Nephron (organoid): Measurements from ENCODE around the gene MTERF1.
"Not testable (repeated sequence)": the region's sequence is repeated elsewhere in the genome, so short reads cannot be mapped to it uniquely, and the experiment has no call there.

Source experiments
- H3K27ac Mint-ChIP-seq, 3 experiments: 2 replicates each; pipeline ENCODE4 v1.8.0; 2020; ENCODE audit warnings: mixed read lengths in 3 of 3, mild to moderate bottlenecking in 2 of 3, moderate library complexity in 1 of 3
- H3K27me3 Mint-ChIP-seq: 2 replicates; pipeline ENCODE4 v1.8.0; 2021; ENCODE audit warnings: low read depth, mild to moderate bottlenecking, moderate library complexity, mixed read lengths
- H3K36me3 Mint-ChIP-seq: 2 replicates; pipeline ENCODE4 v1.8.0; 2020; ENCODE audit warnings: low read depth, mixed read lengths
- H3K4me1 Mint-ChIP-seq: 2 replicates; pipeline ENCODE4 v1.8.0; 2020; ENCODE audit warnings: mixed read lengths
- H3K4me3 Mint-ChIP-seq, 3 experiments: 2 replicates each; pipeline ENCODE4 v1.8.0; 2020; ENCODE audit warnings: mild to moderate bottlenecking in 3 of 3, mixed read lengths in 3 of 3, moderate library complexity in 2 of 3
- H3K9me3 Mint-ChIP-seq: 2 replicates; pipeline ENCODE4 v1.8.0; 2020; ENCODE audit warnings: mixed read lengths
- CTCF ChIP-seq, 3 experiments: fragments of 200-600 bp; sonication (generic); IDR thresholded peaks; one replicate each; pipeline ENCODE4 v1.5.0; 2021; ENCODE audit warnings: antibody characterized with exemption in 3 of 3; ENCODE audit not compliant: unreplicated experiment in 3 of 3

Gene MTERF1

GRCh38 chr7:91872069-91872468 is 8.4 kb downstream of the MTERF1 start:
- Mint-ChIP-seq H3K4me3 (no peak overlapping the region), H3K27me3 (no peaks in the 10 kb centered on the region), H3K36me3 (peaks cover 22% of the 10 kb centered on the region), H3K9me3 (no peaks in the 10 kb centered on the region), H3K4me1 (peaks cover 4% of the 10 kb centered on the region), H3K27ac (no peak overlapping the region)
- TF ChIP-seq CTCF (IDR thresholded peaks at IDR 0.05; ENCODE audit: unreplicated experiment in 3 of 3): no peak

GRCh38 chr7:91869661-91870060 is 10.8 kb downstream of the MTERF1 start:
- no peak overlapping the region for H3K27ac Mint-ChIP-seq
- H3K4me3 Mint-ChIP-seq: no peak overlapping the region
- H3K27me3 Mint-ChIP-seq: no peaks in the 10 kb centered on the region
- peaks cover 10% of the 10 kb centered on the region for H3K36me3 Mint-ChIP-seq
- no peaks in the 10 kb centered on the region for H3K9me3 Mint-ChIP-seq
- no peak for TF ChIP-seq CTCF (IDR thresholded peaks at IDR 0.05; ENCODE audit: unreplicated experiment in 3 of 3)
- H3K4me1 Mint-ChIP-seq: no peaks in the 10 kb centered on the region

- Mint-ChIP-seq H3K9me3 (no peaks in the 10 kb centered on the region), H3K4me1 (no peaks in the 10 kb centered on the region), H3K27ac (no peak overlapping the region), H3K36me3 (peaks cover 8% of the 10 kb centered on the region), H3K4me3 (no peak overlapping the region), H3K27me3 (no peaks in the 10 kb centered on the region)
- no peak for TF ChIP-seq CTCF (IDR thresholded peaks at IDR 0.05; ENCODE audit: unreplicated experiment in 3 of 3)
Observed at GRCh38 chr7:91866599-91867148, 13.8 kb downstream of the MTERF1 start.

GRCh38 chr7:91865511-91865910 is 15.0 kb downstream of the MTERF1 start:
- Mint-ChIP-seq H3K4me1 (no peaks in the 10 kb centered on the region), H3K9me3 (no peaks in the 10 kb centered on the region), H3K36me3 (peaks cover 8% of the 10 kb centered on the region), H3K4me3 (no peak overlapping the region), H3K27ac (no peak overlapping the region), H3K27me3 (no peaks in the 10 kb centered on the region)
- no peak for TF ChIP-seq CTCF (IDR thresholded peaks at IDR 0.05; ENCODE audit: unreplicated experiment in 3 of 3)

GRCh38 chr7:91864604-91865003 is 15.9 kb downstream of the MTERF1 start:
- not testable (repeated sequence) for H3K9me3 Mint-ChIP-seq, H3K4me1 Mint-ChIP-seq, H3K4me3 Mint-ChIP-seq, H3K27me3 Mint-ChIP-seq, H3K36me3 Mint-ChIP-seq, H3K27ac Mint-ChIP-seq

GRCh38 chr7:91864070-91864469 is 16.4 kb downstream of the MTERF1 start:
- Mint-ChIP-seq H3K36me3 (peaks cover 8% of the 10 kb centered on the region), H3K4me3 (no peak overlapping the region), H3K4me1 (no peaks in the 10 kb centered on the region), H3K27ac (no peak overlapping the region), H3K27me3 (no peaks in the 10 kb centered on the region), H3K9me3 (no peaks in the 10 kb centered on the region)
- no peak for TF ChIP-seq CTCF (IDR thresholded peaks at IDR 0.05; ENCODE audit: unreplicated experiment in 3 of 3)
